HUES6 (cell line): ENCODE data around the gene DACT1.

ENCODE experiments used
- H3K27ac ChIP-seq: 2 replicates; pipeline ENCODE4 v1.7.0; 2013; ENCODE audit warnings: low read depth, mild to moderate bottlenecking, low read length, inconsistent platforms
- H3K27me3 ChIP-seq: 2 replicates; pipeline ENCODE4 v1.6.1; 2013; ENCODE audit warnings: low read length; ENCODE audit not compliant: control insufficient read depth, insufficient read depth
- H3K36me3 ChIP-seq: 2 replicates; pipeline ENCODE4 v1.6.1; 2013; ENCODE audit warnings: low read length; ENCODE audit not compliant: control insufficient read depth, insufficient read depth
- H3K4me1 ChIP-seq: 2 replicates; pipeline ENCODE4 v1.6.1; 2013; ENCODE audit warnings: low read length; ENCODE audit not compliant: control insufficient read depth, insufficient read depth
- H3K4me3 ChIP-seq: 2 replicates; pipeline ENCODE4 v1.5.1; 2013; ENCODE audit warnings: low read depth, low read length
- H3K9ac ChIP-seq: one replicate; pipeline ENCODE4 v1.6.1; 2013; ENCODE audit warnings: mild to moderate bottlenecking, low read length
- H3K9me3 ChIP-seq: 2 replicates; pipeline ENCODE4 v1.6.1; 2013; ENCODE audit warnings: low read depth, low read length; ENCODE audit not compliant: control insufficient read depth, insufficient read depth

Gene DACT1

DNA sequence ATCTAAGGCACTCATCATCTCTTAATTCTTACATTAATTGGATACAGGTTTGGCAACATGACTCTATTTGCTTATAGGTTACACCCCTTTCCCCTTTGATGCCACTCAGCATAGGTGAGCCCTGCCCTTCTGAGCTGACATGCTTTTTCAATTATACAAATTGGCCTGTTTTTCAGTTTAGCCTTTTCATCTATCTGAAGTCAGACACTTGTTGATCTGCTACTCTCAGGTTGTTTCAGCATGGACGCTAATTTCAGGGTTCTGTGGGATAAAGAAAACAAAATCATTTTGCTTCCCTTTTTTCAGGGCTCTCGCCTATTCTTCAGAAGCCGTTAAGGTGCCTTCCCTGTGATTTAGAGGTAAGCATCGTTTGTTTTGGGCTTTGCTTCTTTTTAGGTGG lies 55.3 kb downstream of the DACT1 start:
- Histone ChIP-seq H3K27me3 (no peaks in the 10 kb centered on the region), H3K9ac (no peak overlapping the region), H3K36me3 (no peaks in the 10 kb centered on the region), H3K4me3 (no peak overlapping the region), H3K27ac (no peak overlapping the region), H3K9me3 (peaks cover 4% of the 10 kb centered on the region; the same call in 1 of the 2 replicates), H3K4me1 (peaks cover 9% of the 10 kb centered on the region)

DNA sequence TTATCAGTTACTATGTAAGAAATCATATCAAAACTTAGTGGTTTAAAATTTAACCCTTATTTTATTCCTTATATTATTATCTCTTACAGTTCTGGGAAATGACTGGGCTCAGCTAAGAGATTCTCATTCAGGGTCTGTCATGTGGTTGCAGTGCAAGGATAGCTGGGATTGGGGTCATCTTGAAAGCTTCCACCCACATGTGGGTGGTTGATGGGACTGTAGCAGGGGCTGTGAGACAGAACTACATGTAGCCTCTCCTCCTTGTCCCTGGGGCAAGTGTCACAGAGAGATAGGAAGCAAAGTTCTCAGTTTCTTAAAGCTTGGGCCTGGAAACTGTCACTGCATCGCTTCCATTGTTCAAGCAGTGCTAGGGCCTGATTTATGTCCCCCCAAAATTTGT lies 57.8 kb downstream of the DACT1 start:
- H3K27me3 ChIP-seq: no peaks in the 10 kb centered on the region
- peaks cover 9% of the 10 kb centered on the region for H3K4me1 ChIP-seq
- no peak overlapping the region for H3K4me3 ChIP-seq
- H3K9ac ChIP-seq: no peak overlapping the region
- no peak overlapping the region for H3K27ac ChIP-seq
- no peaks in the 10 kb centered on the region for H3K36me3 ChIP-seq
- H3K9me3 ChIP-seq: no peaks in the 10 kb centered on the region

DNA sequence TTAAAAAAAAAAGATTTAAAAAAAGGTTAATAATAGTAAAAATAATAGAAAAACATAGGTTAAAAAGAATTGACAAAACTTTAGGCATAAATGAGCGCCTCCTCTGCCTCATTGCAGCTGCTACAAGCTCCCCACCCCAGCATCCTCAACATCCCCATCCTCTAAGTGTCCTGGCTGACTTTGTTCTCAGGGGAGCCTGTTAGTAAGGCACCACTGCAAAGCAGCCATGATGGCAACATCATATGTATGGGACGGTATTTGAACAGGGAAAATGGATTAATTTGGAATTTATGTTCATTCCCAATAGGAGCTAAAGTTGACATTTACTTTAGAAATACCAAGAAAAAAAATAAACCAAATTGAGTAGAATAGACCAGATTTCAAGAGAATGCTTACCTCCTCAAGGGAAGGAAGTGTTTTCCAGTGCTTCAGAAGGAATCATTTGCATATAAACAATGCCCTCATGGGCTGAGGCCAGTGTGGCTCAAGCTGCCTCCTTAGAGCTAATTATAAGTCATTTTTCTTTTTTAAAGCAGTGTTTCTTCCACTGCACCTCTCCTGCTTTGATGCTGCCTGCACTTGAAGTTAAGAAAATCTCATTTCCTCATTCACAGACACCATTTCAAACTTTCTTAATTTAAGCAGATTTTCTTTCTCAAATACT lies 59.6 kb downstream of the DACT1 start:
- no peak overlapping the region for H3K27ac ChIP-seq
- H3K9me3 ChIP-seq: no peaks in the 10 kb centered on the region
- H3K27me3 ChIP-seq: no peaks in the 10 kb centered on the region
- H3K9ac ChIP-seq: no peak overlapping the region
- H3K4me1 ChIP-seq: peaks cover 9% of the 10 kb centered on the region
- H3K36me3 ChIP-seq: no peaks in the 10 kb centered on the region
- no peak overlapping the region for H3K4me3 ChIP-seq
